CD4-positive, alpha-beta T cell treated with Interleukin-21 for 1 hour (primary cell): Measurements from ENCODE around the gene PLTP.
"Not testable (repeated sequence)": the region's sequence is repeated elsewhere in the genome, so short reads cannot be mapped to it uniquely, and the experiment has no call there.

Source experiments
- DNase-seq: peaks from one replicate; pipeline ENCODE4 v3.0.0-alpha.2; 2020

PLTP gene

DNA sequence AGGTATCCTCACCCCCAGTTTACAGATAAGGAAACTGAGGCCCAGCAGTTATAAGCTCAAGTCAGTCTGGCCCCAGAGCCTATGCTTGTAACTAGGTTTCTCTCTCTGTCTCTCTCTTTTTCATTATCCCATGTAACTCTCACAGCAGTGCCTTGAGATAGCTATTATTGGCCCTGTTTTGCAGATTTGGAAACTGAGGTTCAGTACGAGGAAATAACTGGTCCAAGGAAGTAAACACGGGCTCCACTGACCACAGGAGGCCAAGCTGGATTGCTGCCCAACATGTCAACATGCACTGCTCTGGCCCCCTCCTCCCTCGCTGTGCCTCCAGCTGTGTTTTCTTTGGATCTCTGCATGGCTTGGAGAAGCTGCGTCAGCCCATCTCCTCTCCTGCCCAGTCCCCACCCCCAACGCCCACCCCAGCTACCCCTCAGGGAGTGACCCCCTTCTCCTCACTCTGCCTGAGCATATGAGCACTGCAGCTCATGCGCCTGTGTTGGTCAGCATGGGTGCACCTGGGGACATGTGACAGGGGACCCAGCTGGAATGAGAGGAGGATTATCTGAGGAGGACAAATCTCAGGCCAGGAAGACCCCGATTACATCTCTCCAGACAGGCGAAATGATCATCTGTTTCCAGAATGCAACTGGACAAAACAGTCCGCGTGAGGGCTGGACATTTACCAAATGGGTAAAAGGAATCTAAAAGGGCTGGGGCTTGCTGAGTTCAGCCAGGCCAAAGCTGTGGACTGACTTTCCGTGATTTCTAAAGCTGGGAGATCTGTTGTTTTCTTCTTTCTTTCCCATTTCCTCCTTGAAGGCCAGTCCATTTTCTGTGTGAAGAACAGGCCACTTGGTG lies 7.8 kb upstream of the PLTP start:
- no peak for DNase-seq

DNA sequence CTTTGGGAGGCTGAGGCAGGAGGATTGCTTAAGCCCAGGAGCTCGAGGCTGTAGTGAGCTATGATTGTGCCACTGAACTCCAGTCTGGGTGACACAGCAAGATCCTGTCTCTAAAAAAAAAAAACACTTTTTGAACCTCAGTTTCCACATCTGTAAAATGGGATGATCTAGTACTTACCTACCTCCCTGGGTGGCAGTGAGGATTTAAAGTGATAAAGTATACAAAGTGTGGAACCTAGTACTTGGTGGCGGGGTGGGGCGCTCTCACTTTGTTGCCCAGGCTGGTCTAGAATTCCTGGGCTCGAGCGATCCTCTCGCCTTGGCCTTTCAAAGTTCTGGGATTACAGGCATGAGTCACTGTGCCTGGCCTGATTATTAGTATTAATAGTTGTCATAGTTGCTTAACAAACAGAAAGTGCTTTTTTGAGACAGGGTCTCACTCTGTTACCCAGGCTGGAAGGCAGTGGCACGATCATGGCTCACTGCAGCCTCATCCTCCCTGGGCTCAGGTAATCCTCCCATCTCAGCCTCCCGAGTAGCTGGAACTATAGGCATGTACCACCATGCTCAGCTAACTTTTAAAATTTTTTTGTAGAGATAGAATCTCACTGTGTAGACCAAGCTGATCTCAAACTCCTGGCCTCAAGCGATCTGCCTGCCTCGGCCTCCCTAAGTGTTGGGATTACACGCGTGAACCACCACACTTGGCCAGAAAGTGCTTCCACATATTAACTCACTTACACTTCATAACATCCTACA lies 7.0 kb upstream of the PLTP start:
- DNase-seq = no peak

DNA sequence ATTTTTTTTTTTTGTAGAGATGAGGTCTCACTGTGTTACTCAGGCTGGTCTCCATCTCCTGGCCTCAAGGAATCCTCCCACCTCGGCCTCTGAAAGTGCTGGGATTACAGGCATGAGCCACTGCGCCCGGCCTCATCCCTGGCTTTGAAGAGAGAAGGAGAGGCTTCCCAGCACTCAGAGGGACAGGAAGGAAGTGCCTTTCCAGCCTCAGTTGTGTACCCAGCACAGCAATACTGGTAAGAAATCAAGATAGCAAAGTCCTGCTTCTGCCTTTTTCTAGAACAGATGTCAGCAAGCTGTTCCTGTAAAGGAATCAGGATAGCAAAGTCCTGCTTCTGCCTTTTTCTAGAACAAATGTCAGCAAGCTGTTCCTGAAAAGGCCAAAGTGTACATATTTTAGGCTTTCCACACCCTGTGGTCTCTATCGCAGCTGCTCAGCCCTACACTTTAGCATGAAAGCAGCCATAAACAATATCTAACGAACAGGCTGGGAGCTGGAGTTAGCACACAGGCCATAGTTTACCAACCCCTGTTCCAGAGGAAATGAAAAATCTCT lies 6.3 kb upstream of the PLTP start:
- no peak for DNase-seq

DNA sequence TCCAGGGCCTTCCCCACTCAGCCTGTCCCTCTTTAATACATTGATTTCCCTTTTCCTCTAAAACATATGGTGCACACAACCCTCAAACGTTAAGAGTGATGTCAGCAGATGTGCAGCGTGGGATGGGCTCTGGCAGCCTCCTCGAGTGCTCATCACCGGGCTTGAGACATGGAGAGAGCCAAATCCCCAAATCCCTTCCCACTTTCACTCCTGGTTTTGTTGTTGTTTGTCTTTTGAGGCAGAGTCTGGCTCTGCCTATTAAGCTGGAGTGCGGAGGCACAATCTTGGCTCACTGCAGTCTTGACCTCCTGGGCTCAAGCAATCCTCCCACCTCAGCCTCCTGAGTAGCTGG lies 5.8 kb upstream of the PLTP start:
- no peak for DNase-seq

DNA sequence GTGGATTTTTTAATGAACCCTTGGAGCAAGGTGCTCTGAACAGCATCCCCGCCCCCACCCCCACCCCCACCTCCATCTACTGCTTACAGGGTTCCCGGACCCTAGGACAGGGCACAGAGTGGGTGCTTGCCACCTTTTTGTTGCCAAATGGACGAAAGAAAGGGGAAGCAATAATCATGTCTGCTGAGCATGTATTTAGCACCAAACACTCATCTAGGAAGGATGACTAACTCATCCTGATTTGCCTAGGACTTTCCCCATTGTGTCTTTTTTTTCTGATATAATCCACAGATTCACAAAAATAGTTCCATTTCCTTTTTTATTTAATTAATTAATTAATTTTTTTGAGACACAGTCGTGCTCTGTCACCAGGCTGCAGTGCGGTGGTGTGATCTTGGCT lies 1.2 kb upstream of the PLTP start:
- no peak for DNase-seq

DNA sequence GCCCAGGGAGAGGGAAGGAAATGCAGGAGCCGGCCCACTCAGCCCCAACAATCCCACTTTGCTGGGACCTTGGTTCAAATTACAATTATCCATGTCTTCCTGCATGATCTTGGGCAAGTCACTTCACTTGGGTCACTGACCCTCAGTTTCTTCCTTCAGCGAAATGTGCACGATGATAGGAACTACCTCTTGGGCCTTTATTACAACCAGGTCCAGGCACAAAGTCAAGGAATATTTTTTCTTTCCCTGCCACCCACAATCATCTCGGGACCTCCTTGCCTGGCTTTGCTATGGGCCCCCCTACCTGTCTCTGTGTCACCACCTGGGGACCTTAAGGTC lies 358 bp upstream of the PLTP start:
- DNase-seq = no peak

DNA sequence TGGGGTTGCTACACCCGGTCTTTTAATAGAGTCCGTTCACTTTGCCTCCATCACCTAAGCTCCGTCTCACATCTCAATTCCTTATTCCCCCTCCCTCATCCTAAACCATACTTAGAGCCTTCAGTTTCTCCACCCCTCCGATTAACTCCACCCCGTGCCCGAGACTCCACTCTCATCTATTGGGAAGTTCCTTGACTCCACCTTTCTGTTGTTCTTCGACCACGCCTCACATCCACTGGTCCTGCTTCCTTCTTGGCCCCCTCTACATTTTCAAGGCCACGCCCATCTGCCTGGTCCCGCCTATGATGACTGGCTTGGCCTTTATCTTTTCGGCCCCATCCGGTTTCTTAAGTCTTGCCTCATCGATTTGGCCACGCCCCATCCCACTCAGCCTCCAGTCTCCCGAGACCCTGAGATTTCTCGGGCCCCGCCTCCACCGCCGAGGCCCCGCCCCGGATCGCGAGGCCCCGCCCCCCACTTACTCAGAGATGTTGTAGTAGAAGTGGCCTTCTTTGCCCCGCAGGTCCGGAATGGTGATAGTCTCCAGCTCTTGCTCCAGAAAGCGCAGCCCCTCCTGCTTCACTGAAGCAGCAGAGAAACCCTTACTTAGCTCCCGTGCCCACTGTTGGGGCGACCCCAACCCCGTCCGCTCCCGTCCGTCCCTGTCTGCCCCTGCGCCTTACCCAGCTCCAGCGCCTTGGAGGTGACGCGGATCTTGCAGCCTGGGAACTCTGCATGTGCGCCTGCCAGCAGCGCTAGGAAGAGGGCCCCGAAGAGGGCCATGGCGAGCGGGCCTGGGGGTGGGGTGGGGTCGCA lies 1.1 kb downstream of the PLTP start:
- peak; percentile 93 for DNase-seq

DNA sequence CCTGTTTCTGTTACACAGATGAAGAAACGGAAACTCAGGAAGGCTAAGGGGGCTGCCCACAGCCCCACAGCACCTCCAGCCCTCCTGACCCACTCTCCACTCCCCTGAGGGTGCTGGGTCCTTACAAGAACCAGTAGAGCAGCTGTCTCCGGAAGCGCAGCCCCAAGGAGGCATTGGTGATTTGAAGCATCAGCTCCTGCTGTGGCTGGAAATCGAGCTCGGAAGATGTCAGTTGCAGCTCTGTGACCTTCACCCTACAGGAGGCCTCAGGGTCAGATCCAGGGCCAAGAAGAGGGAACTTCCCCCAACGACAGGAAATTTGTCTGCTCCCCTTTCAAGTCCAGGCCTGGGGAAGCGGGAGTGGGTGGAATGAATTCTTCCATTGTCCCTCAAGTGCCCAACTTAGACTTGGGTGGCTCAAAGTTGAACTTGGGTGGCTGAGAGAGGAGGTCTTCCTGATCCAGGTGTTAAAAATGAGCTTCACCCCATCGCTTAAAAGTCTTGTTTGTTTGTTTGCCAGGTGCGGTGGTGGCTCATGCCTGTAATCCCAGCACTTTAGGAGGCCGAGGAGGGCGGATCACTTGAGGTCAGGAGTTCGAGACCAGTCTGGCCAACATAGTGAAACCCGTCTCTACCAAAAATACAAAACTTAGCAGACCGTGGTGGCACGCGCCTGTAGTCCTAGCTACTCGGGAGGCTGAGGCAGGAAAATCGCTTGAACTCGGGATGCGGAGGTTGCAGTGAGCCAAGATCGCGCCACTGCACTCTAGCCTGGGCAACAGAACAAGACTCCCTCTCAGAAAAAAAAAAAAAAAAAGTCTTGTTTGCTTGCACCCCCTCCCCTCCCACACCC lies 1.9 kb downstream of the PLTP start:
- no peak for DNase-seq

DNA sequence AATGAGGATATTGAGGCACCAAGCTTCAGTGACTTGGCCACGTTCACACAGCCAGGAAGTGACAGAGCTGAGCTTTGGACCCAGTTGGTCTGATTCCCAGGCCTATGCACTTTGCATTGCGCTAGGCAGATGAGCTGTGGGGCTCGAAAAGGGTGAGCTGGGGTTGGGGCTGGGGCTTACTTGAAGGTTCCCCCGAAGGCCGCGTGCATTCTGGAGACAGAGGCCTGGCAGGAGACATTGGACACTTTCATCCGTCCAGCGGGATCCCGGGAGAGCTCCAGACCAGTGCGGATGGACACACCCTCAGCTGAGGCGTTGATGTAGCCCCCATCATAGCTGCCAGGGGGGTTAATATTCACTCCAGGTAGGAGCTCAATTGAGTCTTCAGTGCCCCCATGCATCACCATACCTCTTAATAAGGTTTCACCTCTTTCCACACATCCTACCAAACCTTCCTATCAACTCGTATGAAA lies 2.6 kb downstream of the PLTP start:
- DNase-seq = no peak

DNA sequence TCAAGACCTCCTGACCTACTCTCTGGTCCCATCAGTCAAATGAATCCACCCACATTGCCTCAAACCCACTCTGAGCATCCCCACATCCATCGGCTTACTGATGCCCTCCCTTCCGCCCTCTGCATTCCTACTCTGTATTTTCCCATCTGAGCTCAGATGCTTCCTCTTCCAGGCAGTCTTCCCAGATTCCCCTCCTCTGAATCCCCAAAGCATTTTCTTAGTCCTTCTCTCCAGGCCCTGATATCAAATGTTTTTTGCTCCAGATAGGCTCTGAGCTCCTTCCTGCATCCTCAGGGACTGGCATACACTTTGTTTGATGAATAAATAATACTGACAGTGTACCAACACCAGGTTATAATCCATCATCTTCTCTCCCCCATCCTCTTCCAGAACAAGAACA lies 3.9 kb downstream of the PLTP start:
- no peak for DNase-seq

DNA sequence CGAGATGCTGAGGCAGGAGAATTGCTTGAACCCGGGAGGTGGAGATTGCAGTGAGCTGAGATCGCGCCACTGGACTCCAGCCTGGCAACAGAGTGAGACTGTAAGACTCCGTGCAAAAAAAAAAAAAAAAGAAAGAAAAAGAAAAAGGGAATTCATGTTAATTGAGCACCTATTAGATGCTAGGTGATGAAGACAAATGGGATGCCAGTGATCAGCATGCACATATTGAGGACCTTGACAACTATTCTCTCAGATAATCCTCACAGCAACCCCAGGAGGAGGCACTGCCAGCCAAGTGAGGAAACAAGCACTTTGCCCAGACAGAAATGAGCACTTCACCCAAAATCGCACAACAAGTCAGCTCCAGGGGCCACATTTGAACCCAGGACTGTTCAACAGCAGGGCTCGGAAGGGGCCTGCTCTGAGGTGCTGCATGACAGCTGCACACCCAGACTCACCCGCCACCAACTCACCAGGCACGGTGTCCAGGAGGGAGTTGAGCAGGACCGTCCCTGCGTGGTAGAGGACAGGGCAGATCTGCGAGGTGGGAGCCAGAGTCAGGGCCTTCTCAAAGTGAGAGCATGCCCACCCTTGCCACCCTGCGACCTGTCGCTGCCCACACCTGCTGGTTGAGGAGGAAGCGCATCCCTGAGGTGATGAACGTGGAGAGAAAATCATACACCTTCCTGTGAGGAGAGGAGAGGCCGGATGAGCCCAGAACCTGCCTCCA lies 4.6 kb downstream of the PLTP start:
- no peak for DNase-seq

DNA sequence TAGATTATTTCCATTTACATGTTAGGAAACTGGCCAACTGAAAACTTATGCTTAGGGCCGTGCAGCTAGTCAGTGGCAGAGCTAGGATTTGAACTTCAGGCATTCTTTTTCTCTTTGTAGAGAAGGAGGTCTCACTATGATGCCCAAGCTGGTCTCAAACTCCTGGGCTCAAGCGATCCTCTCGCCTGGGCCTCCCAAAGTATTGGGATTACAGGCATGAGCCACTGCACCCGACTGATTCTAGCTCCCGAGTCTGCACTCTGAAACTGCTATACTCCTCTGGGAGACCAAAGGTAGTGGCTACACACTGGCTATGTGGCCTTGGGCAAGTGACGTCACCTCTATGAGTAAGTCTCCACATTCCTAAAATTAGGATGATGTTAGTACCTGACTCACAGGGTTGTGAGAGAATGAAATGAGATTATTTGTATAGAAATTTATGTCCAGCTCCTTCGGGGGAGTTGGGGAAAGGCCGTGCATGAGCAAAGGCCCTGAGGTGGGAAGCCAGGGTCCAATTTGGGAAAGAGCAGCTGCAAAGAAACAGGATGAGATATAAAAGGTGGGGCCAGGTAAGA lies 6.4 kb downstream of the PLTP start:
- DNase-seq = no peak

DNA sequence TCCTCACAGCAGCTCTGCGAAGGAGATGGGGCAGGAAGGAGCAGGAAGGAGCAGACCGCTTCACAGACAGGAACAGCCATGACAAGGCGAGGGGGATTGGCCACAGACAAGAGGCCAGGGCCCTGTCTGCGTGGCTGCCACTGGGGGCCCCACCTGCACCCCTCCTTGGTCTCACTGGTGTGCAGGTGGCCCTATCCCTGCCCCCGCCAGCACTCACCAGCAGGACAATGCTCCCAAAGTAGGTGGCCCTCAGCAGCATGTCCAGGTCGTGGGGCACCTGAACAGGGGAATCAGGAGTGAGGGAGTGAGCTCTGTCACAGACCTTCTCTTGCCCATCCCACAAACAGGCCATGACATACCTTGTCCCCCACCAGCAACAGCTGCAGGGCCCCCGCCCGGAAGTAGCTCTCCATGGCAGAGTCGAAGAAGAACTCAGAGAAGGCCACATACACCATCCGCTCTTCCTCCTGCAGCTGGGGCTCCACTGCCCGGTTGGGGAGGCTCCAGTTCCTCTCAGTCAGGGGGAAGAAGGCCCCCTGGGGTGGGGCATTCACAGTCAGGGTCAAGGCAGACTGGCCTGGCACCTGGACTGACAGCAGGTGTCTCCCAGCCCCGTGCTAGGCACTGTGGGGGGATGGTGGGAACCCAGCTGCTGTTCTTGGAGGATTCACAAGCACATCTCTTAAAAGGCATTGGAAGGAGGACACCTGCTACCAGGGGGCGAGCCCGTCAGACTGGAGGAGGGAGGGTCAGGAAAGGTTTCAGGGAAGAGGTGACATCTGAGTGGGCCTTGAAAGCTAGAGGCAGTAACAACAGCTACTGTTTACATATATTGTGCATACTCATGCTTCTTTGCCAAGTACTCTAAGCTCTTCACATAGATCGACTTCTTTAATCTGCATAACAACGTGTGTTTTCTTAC lies 7.1 kb downstream of the PLTP start:
- no peak for DNase-seq

DNA sequence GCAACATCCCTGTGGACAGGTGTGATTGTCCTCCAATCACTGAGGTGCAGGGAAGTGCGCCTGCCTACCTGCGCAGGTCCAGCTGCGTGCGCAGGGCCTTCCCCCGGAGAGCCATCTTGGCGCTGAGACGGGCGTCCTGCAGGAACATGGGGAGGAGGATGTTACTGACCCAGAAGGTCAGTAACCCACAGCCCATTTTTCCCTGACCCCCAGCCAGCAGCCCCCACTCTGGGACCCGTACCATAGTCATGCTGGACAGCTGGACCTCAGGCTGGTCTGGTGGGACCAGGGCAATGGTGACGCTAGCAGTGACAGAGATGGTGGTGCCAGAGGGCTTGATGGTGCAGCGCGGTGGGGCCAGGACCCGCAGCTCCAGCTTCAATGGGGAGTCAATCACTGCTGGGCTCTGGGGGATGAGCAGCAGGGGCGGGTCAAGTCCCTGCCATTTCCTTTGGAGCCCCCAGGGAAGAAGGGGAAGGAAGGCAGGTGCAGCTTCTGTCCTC lies 9.7 kb downstream of the PLTP start:
- no peak for DNase-seq

DNA sequence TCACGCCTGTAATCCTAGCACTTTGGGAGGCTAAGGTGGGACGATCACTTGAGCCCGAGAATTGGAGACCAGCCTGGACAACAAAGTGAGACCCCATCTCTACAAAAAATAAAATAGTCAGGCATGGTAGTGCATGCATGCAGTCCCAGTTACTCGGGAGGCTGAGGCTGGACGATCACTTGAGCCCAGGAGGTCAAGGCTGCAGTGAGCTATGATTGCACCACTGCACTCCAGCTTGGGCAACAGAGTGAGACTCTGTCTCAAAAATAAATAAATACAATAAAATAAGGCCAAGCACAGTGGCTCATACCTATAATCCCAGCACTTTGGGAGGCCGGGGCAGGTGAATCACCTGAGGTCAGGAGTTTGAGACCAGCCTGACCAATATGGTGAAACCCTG lies 10.6 kb downstream of the PLTP start:
- not testable (repeated sequence) for DNase-seq

DNA sequence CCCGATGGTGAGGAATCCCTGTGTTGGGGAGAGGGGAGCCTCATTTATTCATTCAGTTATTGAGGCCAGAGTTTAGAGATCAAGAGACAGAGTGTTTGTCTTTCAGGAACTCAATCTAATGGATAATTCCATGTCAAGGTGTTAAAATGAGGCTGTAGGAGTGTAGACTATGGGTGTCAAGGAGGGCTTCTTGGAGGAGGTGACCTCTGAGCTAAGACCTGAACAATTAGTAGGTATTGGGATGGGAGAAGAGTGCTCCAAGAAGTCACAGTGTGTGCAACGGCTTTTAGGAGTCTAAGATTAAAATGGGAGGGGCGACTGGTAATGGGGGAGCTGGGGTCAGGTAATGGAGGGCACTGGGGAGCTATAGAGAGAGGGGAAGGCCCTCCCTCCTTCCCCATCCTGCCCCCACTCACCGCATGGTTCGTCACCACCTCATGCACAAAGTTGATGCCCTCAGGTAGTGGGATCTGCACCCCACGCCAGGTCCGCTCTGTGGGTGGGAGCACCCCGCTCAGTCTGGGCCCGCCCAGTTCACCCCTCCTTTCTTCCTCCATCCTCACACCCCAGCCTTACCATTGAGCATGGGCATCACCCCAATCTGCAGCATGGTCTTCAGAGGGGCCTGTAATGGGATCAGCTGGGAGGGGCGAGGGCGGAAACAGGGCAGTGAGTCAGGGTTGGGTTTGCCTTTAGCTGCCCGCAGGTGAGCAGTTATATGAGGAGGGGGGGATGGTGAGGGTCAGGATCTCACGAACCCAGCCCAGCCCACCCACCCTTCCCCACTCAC lies 12.7 kb downstream of the PLTP start:
- DNase-seq = no peak

DNA sequence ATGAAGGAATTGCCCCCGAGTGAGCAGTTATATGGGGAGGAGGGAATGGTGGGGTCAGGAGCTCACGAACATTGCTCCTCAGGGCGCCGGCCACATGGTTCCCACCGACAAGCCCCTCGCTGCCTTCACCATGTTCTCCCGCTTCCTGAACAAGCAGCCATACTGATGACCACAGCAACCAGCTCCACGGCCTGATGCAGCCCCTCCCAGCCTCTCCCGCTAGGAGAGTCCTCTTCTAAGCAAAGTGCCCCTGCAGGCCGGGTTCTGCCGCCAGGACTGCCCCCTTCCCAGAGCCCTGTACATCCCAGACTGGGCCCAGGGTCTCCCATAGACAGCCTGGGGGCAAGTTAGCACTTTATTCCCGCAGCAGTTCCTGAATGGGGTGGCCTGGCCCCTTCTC lies 13.7 kb downstream of the PLTP start:
- DNase-seq = no peak

DNA sequence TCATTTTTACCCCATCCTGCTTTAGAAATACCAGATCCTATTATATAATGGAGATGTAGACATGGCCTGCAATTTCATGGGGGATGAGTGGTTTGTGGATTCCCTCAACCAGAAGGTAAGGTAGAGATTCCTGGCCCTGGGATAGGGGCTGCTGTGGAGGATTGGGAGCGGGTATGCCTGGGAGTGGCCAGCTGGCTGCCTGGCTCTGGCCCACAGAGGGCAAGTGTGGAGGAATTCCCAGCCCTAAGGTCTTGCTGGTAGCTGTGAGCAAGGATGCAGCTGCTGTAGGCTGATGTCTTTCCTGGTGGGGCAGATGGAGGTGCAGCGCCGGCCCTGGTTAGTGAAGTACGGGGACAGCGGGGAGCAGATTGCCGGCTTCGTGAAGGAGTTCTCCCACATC lies 14.3 kb downstream of the PLTP start:
- DNase-seq = no peak

DNA sequence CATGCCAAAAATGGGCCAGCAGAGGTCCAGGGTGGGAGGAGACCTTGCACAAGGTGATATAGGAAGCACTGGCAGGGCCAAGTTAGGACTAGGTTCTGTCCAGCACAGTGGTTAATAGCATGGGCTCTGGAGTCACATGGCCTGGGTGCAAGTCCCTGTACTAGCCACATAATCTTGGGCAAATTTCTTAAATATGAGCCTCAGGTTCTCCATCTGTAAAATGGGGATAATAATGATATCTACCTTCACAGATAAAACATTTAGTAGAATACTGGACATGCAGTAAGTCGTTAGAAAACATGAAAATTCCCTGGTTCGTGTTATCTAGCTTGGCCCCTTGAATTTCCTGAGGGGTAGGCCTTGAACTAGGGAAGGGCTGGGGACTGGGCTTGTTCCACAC lies 14.7 kb downstream of the PLTP start:
- no peak for DNase-seq
